ENCODE measurements around the gene ZPR1.

- TF ChIP-seq EZH2 (IDR thresholded peaks at IDR 0.05; ENCODE audit: insufficient read depth, low read length) (no peak), CTCF (IDR thresholded peaks at IDR 0.05; ENCODE audit: insufficient read depth, low read depth, low read length) (no peak)
Measured at GRCh38 chr11:116819049-116819448, 31.2 kb upstream of the ZPR1 start.
